Spinal cord (tissue), 10 donors: Measurements from ENCODE around the gene IL18R1. TPM values are rescaled to one million over a fixed set of nuclear protein-coding genes. Genes with fewer than 3 reads are reported as not detected.

Experiments
- DNase-seq, 6 donors: peaks; one replicate each; pipeline versions ENCODE4 v3.0.0 to v3.0.0-alpha.2; 2013 to 2015; ENCODE audit warnings: low spot score in 6 of 6, low read depth in 4 of 6
- H3K27ac ChIP-seq: one replicate; pipeline ENCODE4 v1.5.1; 2013; ENCODE audit warnings: low read depth, low read length, control low read depth
- H3K27me3 ChIP-seq: one replicate; pipeline ENCODE4 v1.6.1; 2013; ENCODE audit warnings: low read length; ENCODE audit not compliant: control insufficient read depth, insufficient read depth
- H3K36me3 ChIP-seq: one replicate; pipeline ENCODE4 v1.6.1; 2013; ENCODE audit warnings: low read length; ENCODE audit not compliant: control insufficient read depth, insufficient read depth
- H3K4me1 ChIP-seq: one replicate; pipeline ENCODE4 v1.6.1; 2013; ENCODE audit warnings: low read length; ENCODE audit not compliant: control insufficient read depth, insufficient read depth
- H3K4me3 ChIP-seq: one replicate; pipeline ENCODE4 v1.5.1; 2013; ENCODE audit warnings: low read depth, low read length, control low read depth
- H3K9me3 ChIP-seq: one replicate; pipeline ENCODE4 v1.6.1; 2013; ENCODE audit warnings: low read length; ENCODE audit not compliant: control insufficient read depth, insufficient read depth
- WGBS: methylation state at CpG from one replicate; pipeline ENCODE4 v1.1.5; 2013; ENCODE audit warnings: missing lambda C conversion rate; ENCODE audit not compliant: insufficient coverage; 5-methylcytosine and 5-hydroxymethylcytosine counted together
- polyA plus RNA-seq, 2 donors: library from polyadenylated mRNA; unstranded; fragments of 120-200 nt; gene quantifications; one replicate each; pipeline ENCODE4 v1.2.1, GENCODE V29; 2013; ENCODE audit not compliant: insufficient read length in 2 of 2
- total RNA-seq, 2 donors: library from RNA; depleted of rRNA in 1 of 2; stranded (reverse); fragments of 120-200 nt in 1 of 2; fragments of >200 nt in 1 of 2; gene quantifications; one replicate each; pipeline versions ENCODE4 v1.2.3 to v1.2.4, GENCODE V29; 2013 to 2014
- donor health status: healthy.

Gene IL18R1
- total and polyA plus RNA-seq, 4 donors: 0.59 to 2.1 (median 0.96) TPM

- no peaks in the 10 kb centered on the region for H3K27me3 ChIP-seq
- no peaks in the 10 kb centered on the region for H3K36me3 ChIP-seq
- no peak overlapping the region for H3K27ac ChIP-seq
- no peaks in the 10 kb centered on the region for H3K4me1 ChIP-seq
- no CpG with 5 or more reads among the region's 3 CpGs for WGBS
- no peaks in the 10 kb centered on the region for H3K9me3 ChIP-seq
- DNase-seq: peak in 1 of 6 donors; percentile 36
- H3K4me3 ChIP-seq: no peak overlapping the region
Measured at GRCh38 chr2:102342888-102343287, 12.7 kb upstream of the IL18R1 start.

GRCh38 chr2:102344397-102344796 lies 11.2 kb upstream of the IL18R1 start:
- no peaks in the 10 kb centered on the region for H3K36me3 ChIP-seq
- H3K4me3 ChIP-seq: no peak overlapping the region
- 87% methylated on average over 2 of the region's 3 CpGs for WGBS
- H3K27me3 ChIP-seq: no peaks in the 10 kb centered on the region
- H3K27ac ChIP-seq: no peak overlapping the region
- no peaks in the 10 kb centered on the region for H3K9me3 ChIP-seq
- no peaks in the 10 kb centered on the region for H3K4me1 ChIP-seq
- no peak for DNase-seq

- H3K4me1 ChIP-seq: no peaks in the 10 kb centered on the region
- H3K4me3 ChIP-seq: no peak overlapping the region
- H3K9me3 ChIP-seq: no peaks in the 10 kb centered on the region
- H3K27ac ChIP-seq: no peak overlapping the region
- DNase-seq: no peak
- H3K36me3 ChIP-seq: no peaks in the 10 kb centered on the region
- WGBS: no CpG with 5 or more reads among the region's 4 CpGs
- H3K27me3 ChIP-seq: no peaks in the 10 kb centered on the region
Measured at GRCh38 chr2:102345329-102345920, 10.2 kb upstream of the IL18R1 start.

- 100% methylated on average over 1 of the region's 7 CpGs for whole genome bisulfite sequencing
- DNase-seq: no peak
Measured at GRCh38 chr2:102346381-102347130, 9.0 kb upstream of the IL18R1 start.

GRCh38 chr2:102350137-102350793 lies 5.3 kb upstream of the IL18R1 start:
- H3K27ac ChIP-seq: no peak overlapping the region
- 50% methylated on average over 1 of the region's 1 CpG for WGBS
- no peaks in the 10 kb centered on the region for H3K36me3 ChIP-seq
- DNase-seq: no peak
- H3K4me3 ChIP-seq: no peak overlapping the region
- H3K27me3 ChIP-seq: no peaks in the 10 kb centered on the region
- no peaks in the 10 kb centered on the region for H3K9me3 ChIP-seq
- H3K4me1 ChIP-seq: no peaks in the 10 kb centered on the region

More at GRCh38 chr2:102346381-102347130, 9.0 kb upstream of the IL18R1 start:
- Histone ChIP-seq H3K4me1 (no peaks in the 10 kb centered on the region), H3K27me3 (no peaks in the 10 kb centered on the region), H3K36me3 (no peaks in the 10 kb centered on the region), H3K4me3 (no peak overlapping the region), H3K9me3 (no peaks in the 10 kb centered on the region), H3K27ac (no peak overlapping the region)

- H3K36me3 ChIP-seq: no peaks in the 10 kb centered on the region
- peaks cover 5% of the 10 kb centered on the region for H3K27me3 ChIP-seq
- no peak for DNase-seq
- H3K4me3 ChIP-seq: peak overlapping the region; percentile 59
- H3K4me1 ChIP-seq: peaks cover 7% of the 10 kb centered on the region
- WGBS: no CpG with 5 or more reads among the region's 7 CpGs
- H3K9me3 ChIP-seq: no peaks in the 10 kb centered on the region
- H3K27ac ChIP-seq: no peak overlapping the region
Measured at GRCh38 chr2:102356381-102356712, 751 bp downstream of the IL18R1 start.

- H3K9me3 ChIP-seq: no peaks in the 10 kb centered on the region
- H3K36me3 ChIP-seq: no peaks in the 10 kb centered on the region
- H3K27ac ChIP-seq: no peak overlapping the region
- peaks cover 7% of the 10 kb centered on the region for H3K4me1 ChIP-seq
- 75% methylated on average over 1 of the region's 2 CpGs for WGBS
- H3K27me3 ChIP-seq: peaks cover 5% of the 10 kb centered on the region
- DNase-seq: no peak
- no peak overlapping the region for H3K4me3 ChIP-seq
Measured at GRCh38 chr2:102356741-102357140, 1.1 kb downstream of the IL18R1 start.

GRCh38 chr2:102357937-102358336 lies 2.3 kb downstream of the IL18R1 start:
- Histone ChIP-seq H3K4me1 (peaks cover 7% of the 10 kb centered on the region), H3K36me3 (no peaks in the 10 kb centered on the region), H3K27ac (no peak overlapping the region), H3K4me3 (no peak overlapping the region), H3K9me3 (no peaks in the 10 kb centered on the region), H3K27me3 (peaks cover 5% of the 10 kb centered on the region)
- WGBS: no CpG with 5 or more reads among the region's 2 CpGs
- DNase-seq: no peak

GRCh38 chr2:102358496-102358895 lies 2.9 kb downstream of the IL18R1 start:
- no CpG with 5 or more reads among the region's 8 CpGs for WGBS
- Histone ChIP-seq H3K27me3 (peaks cover 5% of the 10 kb centered on the region), H3K27ac (no peak overlapping the region), H3K4me3 (no peak overlapping the region), H3K36me3 (no peaks in the 10 kb centered on the region), H3K9me3 (no peaks in the 10 kb centered on the region), H3K4me1 (peaks cover 7% of the 10 kb centered on the region)
- no peak for DNase-seq

- no peaks in the 10 kb centered on the region for H3K36me3 ChIP-seq
- DNase-seq: no peak
- H3K4me3 ChIP-seq: no peak overlapping the region
- peaks cover 7% of the 10 kb centered on the region for H3K4me1 ChIP-seq
- H3K27ac ChIP-seq: no peak overlapping the region
- H3K27me3 ChIP-seq: peaks cover 5% of the 10 kb centered on the region
- WGBS: no CpG with 5 or more reads among the region's 3 CpGs
- H3K9me3 ChIP-seq: no peaks in the 10 kb centered on the region
Measured at GRCh38 chr2:102359527-102359926, 3.9 kb downstream of the IL18R1 start.
